Activated CD8-positive, alpha-beta memory T cell treated with anti-CD3 and anti-CD28 coated beads for 48 hours (primary cell): ENCODE results near the gene TFCP2L1.
"Not testable (repeated sequence)": the region's sequence is repeated elsewhere in the genome, so short reads cannot be mapped to it uniquely, and the experiment has no call there.

Source experiments
- DNase-seq, 3 experiments: peaks; one replicate each; pipeline ENCODE4 v3.0.0-alpha.2; 2020; ENCODE audit warnings: low read depth in 2 of 3, low spot score in 2 of 3

Gene TFCP2L1

DNA sequence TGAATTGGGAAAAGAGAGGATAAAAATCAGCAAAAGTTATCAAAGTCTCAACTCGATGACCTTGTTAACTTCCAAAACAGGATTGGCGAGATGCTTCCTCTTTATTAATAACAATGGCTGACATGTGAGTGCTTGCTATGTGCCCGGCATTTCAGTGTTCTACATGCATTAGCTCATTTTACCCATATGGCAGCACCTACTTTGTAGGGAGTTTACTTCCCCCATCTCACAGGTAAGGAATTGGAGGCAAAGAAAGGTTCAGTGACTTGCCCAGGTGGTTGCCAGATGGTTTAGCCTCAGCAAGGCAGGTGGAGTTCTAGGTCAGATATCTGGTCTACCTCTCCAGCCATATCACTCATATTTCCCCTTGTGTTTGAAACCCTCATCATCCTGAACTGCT is 12.4 kb downstream of the TFCP2L1 start:
- no peak for DNase-seq

DNA sequence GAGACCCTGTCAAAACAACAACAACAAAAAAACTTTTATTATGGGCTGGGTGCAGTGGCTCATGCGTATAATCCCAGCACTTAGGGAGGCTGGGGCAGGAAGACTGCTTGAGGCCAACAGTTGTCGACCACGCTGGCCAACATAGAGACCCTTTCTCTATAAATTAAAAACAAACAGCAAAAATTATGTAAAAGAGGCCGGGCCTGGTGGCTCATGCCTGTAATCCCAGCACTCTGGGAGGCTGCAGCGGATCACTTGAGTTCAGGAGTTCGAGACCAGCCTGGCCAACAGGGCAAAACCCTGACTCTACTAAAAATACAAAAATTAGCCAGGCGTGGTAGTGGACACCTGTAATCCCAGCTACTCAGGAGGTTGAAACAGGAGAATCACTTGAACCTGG is 15.6 kb downstream of the TFCP2L1 start:
- not testable (repeated sequence) for DNase-seq

DNA sequence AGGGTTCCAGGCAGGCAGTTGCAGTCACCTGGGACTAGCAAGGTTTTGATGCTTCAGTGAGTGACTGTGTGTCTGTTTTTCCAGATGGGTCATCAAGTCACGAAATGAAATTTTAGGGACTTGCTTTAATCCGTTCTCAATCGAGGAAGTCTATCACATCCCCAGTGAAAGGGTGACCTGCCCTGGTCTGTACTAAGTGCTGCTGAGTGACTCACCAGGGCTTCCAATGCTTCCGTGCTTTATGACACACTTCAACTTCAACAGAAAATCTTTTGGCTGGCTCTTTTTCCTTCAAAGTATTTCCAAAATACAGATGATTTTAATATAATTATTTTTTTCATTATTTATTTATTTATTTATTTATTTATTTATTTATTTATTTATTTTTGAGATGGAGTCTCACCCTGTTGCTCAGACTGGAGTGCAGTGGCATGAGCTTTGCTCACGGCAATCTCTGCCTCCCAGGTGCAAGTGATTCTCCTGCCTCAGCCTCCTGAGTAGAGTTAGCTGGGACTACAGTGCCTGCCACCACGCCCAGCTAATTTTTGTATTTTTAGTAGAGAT is 18.4 kb downstream of the TFCP2L1 start:
- DNase-seq: no peak

DNA sequence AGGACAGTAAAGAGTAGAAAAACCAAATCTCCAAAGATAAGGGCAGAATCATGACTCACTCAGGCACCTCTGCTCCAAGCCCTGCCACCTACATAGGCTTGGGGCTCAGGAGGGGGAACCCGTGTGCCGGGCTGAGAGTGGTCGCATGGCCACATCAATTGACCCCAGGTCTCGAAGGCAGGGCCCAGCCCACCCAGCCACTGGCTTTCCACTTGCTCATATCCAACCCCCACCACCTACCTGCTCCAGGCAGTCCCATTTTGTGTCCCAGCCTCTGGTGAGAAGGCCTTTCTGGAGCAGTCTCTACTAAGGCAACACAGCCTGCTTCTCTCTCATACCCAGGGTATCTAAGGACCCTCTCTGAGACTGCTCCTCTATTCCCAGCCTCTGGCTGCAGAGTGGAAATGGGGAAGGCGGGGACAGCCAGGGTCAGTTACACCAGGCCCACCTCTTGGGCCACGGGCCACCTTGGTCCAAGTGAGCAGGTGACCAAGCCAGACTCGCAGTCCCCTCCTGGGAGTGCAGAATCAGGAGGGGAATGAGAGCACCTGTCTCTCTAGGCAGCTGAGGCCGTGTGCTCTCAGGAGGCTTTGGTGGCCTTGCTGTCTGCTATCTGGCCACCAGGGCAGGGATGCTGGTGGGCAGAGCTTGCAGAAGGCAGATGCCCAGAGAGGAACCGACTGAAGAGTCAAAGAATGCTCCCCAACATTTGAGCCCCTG is 20.8 kb downstream of the TFCP2L1 start:
- no peak for DNase-seq

DNA sequence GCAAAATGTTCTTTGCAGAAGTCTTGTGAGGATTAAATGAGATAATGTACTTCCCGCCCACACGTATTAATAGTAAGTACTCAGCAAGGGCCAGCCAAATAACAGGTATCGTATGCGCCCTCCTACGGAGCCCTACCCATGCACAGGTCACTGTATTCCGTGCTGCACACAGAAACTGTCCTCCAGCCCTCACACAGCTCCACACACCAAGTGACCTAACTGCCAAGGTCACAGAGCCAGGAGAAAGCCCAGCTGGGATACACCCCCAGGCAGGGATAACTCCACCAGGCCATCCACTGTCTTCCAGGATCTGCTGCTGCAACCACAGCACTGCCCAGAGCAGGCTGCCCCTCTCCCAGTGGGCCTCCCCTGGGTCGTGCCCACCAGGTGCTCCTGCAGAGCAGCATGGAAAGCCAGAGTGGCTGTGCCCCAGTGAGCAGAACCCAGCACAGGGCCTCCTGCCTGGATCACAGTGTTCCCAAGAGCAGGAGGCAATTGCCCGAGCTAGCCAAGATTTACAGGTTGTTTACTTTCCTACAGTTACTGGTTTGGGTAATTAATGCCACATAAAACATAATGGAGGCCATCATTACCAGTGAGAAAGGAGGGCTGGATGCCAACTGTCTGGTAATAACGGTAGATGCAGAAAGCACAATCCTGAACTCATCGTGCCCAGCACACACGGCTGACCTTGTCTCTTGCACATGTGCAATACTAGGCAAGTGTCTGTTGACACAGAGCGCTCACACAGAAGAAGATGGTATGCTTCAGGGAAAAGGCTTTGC is 24.4 kb downstream of the TFCP2L1 start:
- DNase-seq: no peak

DNA sequence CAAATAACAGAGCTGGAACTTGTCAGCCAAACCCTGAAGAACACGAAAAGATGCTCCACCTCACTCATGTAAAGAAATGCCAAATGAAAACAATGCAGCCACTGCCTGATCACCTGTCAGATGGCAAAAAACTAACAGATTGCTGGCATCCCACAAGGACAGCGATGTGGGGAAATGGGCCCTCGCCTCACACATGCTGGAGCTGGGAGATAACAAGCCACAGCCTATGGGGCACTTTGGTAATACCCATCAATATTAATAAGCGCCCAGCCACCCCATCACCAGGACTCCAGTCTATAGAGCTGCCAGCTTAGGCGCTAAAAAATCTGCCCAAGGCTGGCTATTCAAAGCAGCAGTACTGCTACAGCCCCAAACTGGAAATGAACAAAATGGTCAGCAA is 27.0 kb downstream of the TFCP2L1 start:
- DNase-seq: no peak

DNA sequence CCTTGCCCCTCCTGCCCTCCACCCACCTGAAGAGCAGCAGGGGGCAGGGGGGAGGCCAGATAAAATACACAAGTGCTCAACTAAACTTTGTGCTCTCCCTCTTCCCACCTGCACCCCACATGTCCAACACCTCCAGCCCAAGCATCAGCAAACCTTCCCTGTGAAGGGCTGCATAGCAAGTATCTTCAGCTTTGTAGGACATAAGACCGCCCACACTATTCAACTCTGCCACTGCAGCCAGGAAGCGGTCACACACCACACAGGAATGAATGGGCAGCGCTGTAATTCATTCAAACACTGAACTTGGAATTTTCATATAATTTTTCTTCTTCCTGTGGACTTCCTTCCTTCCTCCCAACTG is 27.5 kb downstream of the TFCP2L1 start:
- DNase-seq: no peak

DNA sequence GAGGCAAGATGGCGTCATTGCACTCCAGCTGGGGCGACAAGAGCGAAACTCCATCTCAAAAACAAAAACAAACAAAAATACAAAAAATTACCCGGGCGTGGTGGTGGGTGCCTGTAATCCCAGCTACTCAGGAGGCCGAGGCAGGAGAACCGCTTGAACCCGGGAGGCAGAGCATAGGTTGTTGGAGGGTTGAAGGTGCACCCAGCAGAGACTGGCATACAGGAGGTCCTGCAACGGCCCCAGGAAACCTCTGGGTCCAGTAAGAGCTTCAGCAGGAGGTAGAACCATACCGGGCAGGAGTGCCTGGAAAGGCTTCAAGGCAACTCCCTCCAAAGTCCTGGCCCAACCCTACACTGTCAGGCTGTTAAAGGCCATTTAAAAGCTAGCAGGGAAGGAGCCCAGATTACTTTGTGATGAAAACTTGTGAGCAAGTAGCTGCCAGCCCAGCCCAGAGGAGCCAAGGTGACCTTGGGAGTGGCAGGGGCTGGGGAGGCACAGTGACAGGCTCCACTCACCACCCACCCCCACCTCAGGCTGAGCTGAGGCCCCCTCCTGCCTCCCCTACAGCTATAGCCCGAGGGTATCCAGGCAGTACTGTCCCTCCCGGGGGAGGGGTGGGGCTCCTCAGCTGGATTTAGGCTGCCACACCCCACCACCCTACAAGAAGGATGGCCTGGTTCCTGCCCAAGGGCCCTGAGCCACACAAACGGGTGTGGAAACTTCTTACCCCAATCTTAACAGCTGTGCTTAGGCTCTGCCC is 28.1 kb downstream of the TFCP2L1 start:
- no peak for DNase-seq

DNA sequence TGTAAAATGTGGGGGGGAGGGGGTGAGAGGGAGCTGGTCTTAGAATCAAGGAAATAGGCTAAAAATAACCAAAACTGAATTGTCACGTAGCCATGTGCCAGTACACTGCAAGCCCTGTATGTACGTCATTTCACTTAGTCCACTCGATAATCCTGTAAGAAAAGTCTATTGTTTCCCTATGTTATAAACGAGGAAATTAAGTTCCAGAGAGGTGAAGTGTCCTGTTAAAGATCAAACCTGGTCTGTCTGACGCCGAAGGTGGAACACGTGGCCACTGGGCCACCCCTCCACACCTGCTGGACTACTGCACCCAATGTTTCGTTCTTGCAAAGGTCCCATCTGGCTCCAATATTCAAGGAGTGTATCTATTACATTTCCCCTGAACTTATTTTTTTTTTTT is 29.6 kb downstream of the TFCP2L1 start:
- no peak for DNase-seq

DNA sequence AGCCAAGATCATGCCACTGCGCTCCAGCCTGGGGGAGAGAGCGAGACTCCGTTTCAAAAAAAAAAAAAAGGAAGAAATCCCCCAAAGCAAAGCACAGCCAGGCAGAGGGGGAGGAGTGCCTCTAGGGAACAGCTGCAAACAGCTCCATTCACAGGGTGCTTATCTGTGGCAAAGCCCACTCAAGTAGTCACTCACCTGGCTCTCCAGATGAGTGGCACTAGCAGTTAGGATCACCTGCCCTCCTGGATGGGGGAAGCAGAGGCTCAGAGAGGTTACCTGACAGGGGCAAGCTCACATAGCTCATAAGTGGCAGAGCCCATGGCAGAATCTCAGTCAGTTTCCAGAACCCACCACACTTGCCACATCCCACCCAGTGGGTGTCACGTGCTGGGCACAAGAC is 30.3 kb downstream of the TFCP2L1 start:
- no peak for DNase-seq

DNA sequence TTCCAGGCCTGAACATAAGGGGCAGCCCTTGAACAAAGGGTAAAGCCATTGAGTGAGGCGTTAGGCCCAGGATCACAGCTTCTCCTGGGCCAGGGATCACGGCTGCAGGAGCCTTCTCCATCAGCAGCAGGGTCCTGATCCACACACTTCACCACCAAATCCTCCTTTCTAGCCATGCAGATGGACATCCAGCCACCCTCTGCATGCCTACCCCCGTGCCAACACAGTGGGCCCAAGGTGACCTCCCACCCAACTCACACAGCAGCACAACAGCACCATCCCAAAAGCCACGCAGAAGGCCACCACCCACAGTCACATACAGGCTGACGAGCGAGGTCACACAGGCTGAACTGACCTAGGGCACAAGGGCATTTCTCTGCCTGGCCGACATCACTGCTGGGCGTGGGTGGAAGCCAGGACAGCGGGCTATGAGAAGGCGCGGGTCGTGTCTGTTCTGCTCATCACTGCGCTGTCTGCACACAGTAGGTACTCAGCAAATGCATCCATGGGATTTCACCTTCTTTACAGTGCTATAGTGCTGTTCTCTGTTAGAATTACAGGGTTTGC is 31.2 kb downstream of the TFCP2L1 start:
- no peak for DNase-seq

DNA sequence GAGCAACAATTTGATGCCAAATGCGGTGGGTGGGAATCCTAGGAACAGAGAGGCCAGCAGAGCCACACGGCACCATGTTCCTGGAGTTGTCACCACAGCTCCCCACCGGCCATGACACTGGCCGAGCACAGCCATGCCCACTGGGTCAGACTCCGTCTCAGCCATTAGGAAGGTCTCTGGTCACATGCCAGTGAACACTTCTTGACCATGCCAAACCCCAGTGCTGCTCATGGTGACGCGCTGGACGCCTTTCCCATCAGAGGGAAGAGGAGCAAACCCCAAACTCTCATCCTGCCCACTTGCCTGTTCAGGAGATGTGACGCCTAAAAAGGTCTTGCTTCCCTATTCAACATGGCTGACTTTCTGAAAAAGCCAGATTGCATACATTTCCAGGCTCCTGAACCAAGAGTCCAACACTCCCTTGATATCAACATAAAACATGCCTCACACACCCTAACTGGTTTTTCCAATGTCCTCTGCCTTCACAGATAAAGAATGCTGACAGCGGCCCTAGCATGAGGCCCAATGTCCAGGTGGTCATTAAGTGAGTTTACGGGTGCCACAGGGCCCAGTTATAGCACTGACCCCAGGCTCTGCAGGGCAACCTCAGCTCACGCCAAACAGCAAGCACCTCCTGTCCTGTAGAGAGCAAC is 31.9 kb downstream of the TFCP2L1 start:
- no peak for DNase-seq

DNA sequence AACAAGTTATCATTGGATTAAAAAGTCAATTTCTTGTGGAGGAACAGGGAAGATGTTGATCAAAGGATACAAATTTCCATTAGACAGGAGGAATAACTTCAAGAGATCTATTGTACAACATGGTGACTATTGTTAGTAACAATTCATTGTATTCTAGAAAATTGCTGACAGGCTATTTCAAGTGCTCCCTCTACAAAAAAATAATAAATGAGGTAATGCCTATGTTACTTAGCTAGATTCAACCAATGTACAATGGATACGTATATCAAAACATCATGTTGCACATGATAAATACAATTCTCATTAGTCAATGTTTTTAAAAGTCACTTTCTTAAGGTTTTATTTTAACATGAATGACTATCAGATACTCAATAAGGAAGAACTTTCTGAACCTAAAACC is 33.5 kb downstream of the TFCP2L1 start:
- no peak for DNase-seq

DNA sequence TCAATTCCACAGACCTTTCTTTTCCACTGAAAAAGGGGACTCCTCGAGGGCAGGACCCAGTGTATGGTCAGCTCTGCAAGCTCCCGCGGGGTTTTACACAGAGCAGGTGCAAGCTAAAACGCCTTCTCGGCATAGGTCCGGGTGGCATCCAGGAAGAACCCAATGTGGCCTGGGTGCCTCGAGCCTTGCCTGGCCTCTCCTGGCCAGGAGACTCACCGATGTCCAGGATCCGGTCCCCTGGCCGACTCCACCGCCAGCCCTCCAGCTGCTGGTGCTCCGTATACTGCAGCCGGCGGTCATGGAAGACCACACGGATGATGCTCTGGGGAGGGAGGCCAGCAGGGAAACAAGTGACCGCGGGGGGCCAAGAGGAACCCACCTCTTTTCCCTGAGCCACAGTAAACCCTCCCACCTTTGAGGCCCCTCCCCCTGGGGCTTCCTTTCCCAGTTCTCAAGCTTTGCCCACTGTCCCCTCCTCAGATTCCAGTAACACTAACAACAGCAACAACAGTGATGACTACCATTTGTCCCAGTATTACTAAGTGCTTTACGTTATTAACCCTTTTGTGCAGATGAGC is 36.1 kb downstream of the TFCP2L1 start:
- no peak for DNase-seq

DNA sequence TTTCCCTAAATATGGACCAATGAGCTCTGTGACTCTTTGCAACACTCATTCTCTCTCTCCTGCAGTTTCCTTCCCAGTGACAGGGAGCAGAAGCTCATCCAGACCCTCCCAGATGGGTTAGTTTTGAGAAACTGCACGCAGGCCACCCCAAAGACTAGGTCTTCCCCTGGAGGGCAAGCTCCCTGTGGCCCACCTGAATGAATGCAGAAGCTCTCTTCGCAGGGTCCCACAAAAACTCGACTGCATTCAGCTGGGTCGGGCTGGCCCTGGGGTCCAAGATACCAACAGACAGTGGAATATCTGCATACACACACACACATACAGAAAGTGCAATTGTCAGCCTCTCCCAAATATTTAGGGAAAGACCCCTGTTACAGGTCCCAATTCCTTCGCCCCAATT is 37.0 kb downstream of the TFCP2L1 start:
- DNase-seq: no peak

DNA sequence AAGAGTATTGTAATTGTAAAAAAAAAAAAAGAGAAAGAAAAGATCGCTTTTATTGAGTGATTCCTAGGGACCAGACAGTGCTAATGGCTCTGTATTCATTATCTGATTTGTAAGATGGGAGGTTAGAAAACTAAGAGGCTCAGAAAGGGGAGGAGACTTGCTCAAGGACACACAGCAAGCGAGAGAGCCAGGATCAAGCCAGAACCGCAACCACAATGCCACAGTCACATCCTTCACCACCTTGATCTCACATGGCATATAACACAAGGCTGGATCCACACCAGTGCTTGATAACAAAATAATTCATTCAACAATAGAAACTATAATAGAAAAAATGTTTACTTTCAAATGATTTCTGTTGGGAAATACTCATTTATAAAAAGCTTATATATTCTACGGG is 37.5 kb downstream of the TFCP2L1 start:
- DNase-seq: no peak

DNA sequence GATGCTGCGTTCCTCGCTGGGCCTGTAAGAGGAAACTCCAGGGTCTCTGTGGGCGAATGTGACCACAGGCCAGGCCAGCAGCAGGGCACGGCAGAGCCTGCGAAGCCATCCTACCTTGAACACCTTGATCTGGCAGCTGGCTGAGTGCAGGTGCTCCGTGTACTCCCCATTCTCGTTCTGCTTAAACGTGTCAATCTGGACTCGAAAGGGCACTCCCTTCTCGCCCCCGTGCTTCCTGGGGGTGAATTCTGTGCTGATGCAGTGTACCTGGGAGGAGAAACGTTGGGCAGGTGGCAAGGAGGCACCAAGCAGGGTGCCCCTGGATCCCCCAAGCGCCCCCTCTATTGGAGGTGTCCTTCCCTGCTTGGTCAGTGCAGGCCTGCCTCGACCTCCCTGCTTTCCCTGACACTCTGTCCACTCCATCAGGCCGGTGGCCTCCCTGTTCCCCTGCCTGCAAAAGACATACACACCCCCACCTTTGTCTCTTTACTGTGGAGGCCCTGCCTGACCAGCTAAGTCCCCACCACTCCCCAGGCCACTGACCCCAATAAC is 38.2 kb downstream of the TFCP2L1 start:
- no peak for DNase-seq

DNA sequence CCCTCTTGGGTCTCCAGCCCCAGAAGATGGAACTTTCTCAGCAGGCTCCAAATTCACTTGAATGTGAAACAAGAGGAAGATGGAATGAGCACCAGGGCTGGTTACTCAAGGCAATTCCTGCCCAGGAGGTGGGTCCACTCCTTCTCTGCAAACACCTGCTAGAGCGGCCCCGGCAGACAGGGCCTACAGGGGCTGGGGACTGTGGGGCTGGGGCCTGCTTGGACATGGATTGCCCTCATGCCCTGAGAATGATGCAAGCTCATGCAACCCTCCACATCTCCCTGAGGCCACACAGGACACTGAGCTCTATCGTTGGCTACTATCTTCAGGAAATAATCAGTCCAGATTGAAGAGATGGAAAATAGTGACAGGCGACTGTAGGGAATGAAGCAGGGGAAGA is 39.1 kb downstream of the TFCP2L1 start:
- no peak for DNase-seq

DNA sequence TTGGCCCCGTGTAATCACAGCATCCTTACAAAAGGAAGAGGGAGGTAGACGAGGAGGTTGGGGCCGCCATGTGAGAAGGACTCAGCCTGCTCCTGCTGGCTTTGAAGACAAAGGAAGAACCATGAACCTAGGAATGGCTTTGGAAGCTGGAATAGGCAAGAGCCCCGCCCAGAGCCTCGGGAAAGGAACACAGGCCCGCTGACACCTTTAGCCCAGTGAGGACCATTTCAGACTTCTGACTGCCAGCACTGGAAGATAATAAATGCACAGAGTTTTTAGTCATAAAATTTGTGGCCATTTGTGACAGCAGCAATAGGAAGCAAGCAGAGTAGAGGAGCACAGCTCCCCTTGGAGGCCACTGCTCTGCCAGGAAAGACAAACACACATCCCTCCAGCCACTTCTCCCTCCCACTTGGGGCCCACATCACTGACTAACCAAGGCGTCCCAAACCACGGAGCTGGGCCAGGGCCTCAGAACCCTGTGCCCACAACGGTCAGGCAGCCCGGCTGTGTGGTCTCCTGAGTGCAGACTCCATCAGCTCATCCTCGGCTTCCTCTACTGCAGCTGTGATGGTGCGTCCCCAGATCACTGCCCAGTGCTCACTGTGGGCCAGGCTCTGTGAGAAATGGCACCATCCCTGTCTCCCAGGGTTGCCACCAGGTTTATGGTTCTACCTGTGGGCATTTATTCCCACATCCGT is 39.7 kb downstream of the TFCP2L1 start:
- no peak for DNase-seq

DNA sequence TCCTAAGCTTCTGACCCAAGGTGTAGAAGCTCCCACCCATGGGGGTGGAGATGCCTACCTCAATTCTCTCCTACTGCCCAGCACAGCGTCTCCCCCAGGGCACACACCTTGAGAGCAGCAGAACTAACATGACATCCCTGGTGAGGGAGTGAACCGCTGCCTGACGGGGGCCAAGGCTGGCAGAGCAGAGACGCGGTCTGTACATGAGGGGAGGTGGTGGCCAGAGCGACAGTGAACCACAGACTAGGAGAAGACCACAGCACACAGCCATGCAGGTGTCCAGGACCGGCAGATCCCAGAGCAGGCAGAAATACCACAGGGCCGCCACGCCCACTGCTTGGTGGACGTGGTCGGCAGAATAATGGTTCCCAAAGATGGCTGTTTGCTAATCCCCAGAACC is 40.4 kb downstream of the TFCP2L1 start:
- DNase-seq: no peak
